HG03558 (cell line): ENCODE measurements around the gene FAM25G.
"Not testable (repeated sequence)": the region's sequence is repeated elsewhere in the genome, so short reads cannot be mapped to it uniquely, and the experiment has no call there.

Experiments
- ATAC-seq: cut with Tn5 transposase; IDR thresholded peaks from one replicate; pipeline ENCODE4 v1.9.1; 2021; ENCODE audit warnings: moderate number of reproducible peaks; ENCODE audit not compliant: unreplicated experiment; ENCODE audit errors: extremely low read depth

The FAM25G gene

DNA sequence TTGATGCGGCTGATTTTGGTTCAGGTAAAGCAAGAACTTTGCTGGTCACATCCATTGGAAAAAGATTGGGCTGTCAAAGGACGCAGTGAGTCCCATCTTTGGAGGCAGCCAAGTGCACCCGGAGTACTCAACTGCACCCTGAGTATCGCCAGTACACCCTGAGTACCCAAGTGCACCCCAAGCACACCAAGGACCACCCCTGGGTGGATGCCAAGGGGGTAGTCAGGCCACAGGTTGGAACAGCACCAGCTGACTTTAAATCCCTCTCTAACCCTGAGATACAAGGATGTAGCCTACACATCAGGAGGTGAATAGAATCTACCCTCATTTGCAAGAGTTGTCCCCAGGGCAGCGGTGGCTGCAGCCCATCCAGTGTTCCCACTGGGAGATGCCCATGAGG lies 24.0 kb downstream of the FAM25G start:
- not testable (repeated sequence) for ATAC-seq

DNA sequence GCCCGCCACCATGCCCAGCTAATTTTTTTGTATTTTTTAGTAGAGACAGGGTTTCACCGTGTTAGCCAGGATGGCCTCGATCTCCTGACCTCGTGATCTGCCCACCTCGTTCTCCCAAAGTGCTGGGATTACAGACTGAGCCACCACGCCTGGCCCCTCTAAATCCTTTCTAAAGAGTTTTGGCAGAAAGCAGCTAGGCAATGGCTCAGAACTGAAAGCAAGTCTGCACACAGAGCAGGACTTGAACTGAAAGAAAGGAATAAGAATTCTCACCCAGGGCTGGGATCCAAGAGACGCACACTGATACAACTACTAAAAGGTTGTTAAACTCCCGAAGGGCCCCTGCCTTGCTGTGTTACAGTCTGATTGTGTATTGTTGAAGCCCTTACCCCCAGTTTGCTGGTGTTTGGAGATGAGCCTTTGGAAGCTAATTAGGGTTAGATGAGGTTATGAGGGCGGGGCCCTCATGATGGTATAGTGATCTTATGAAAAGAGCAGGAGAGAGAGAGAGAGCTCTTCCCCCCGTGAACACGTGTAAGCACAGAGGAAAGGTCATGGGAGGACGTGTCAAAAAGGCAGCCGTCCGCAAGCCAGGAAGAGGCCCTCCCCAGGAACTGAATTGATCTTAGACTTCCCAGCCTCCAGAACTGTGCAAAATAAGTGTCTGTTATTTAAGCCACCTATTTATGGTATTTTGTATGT lies 26.1 kb downstream of the FAM25G start:
- ATAC-seq: not testable (repeated sequence)

DNA sequence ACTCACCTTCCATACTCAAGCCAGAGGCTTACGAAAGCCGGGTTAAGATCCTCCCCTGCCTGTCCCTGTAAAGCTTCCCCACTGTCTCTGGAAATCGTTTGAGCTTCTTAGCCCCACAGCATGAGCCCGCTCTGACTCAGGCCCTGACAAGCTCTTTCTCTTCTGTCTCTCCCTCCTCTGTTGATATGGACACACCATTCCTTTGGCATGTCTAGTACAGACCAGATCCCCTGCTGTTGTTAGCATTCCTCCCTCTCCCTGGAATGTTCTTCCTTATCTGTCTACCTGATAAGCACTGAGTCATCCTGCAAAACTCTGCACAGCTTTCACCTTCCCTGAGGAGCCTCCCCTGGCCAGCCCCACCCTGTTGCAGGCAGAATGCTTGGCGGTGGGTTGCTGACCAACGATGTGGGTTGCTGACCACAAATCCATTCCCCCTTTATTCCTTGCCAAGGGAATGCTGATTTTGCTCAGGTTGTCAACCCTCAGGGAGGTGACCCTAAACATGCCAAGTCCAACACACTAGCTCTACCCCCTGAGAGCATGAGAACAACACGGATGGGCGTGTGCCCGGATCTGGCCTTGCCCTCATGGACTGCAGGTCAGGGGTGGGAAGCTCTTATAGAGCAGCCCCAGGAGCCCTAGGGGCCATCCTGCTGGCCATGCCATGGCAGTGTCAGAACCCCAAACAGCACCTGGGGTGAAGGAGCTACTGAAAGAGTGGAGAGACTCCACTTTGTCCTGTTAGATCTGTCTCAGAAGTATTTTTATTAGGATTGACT lies 28.7 kb downstream of the FAM25G start:
- not testable (repeated sequence) for ATAC-seq

DNA sequence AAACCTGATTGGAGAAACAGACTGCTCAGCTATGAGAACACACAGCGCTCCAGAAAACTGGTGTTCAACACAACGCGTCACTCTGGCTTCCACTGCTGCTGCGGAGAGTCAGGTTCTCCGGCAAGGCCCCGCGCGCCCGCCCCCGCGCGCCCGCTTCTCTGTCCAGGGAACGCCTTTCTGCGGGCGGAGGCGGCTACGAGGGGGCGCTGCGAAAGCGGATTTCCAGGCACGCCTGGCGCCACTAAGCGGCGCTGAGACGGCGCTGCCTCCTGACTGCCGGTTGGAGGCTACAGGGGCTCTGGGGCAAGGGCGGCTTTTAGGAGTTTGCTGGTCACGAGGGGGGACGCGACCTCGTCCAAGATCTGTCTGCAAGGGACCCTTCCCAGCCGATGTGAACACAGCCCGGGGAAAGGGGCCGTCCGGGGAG lies 30.2 kb downstream of the FAM25G start:
- not testable (repeated sequence) for ATAC-seq

DNA sequence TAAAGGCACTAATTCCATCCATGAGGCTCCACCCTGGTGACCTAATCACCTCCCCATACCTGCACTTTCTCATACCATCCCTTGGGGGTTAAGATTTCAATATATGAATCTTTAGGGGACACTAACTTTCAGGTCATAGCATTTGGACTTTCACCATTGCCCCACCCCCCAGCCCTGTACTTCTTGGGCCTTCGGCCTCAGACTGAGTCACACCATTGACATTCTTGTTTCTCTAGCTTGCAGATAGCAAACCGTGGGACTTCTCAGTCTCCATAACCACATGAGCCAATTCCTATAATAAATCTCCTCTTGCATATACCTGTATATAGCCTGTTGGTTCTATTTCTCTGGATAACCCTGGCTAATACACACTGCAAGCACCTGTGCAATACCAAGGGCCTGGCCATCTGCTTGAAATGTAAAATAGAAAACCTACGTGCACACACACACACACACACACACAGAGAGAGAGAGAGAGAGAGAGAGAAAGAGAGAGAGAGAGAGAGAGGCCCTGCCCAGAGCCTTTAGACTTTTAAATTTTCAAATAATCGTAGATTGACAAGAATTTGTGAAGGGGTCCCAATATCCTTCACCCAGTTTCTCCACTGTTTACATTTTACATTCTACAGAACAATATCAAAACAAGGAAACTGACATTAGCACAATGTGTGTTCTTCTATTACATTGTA lies 32.9 kb downstream of the FAM25G start:
- ATAC-seq: no peak

DNA sequence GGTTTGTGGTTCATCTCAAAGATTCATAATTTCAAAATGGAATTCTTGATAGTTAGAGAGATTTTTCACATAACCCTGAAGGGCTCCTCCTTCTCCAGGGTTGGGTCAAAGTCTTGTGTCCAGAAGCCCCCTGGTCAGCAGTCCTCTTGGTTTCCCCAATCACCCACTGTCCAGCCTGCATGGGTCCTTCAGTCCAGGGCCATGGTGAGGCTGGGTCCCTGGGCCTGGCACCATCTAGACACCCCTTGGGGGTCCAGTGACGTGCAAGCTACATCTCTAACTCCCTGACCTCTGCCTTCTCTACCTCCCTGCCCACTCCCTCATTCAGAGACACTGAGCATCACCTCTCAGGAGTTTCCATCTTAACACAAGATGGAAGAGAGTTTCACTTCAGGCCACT lies 33.7 kb downstream of the FAM25G start:
- no peak for ATAC-seq

DNA sequence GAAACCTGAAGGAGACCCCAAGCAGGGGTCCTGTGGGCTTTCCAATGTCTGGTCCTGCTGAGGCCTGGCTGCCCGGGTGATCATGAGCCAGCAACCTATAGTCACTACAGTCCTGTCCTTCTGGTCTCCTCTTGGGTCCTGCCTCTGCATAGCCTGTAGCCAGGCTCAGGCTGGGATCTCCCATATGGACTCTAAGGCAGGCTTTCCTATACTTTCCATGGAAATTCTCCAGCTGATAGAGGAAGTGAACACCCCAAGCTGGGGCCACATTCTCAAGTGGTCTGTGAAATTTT lies 34.0 kb downstream of the FAM25G start:
- ATAC-seq: no peak

DNA sequence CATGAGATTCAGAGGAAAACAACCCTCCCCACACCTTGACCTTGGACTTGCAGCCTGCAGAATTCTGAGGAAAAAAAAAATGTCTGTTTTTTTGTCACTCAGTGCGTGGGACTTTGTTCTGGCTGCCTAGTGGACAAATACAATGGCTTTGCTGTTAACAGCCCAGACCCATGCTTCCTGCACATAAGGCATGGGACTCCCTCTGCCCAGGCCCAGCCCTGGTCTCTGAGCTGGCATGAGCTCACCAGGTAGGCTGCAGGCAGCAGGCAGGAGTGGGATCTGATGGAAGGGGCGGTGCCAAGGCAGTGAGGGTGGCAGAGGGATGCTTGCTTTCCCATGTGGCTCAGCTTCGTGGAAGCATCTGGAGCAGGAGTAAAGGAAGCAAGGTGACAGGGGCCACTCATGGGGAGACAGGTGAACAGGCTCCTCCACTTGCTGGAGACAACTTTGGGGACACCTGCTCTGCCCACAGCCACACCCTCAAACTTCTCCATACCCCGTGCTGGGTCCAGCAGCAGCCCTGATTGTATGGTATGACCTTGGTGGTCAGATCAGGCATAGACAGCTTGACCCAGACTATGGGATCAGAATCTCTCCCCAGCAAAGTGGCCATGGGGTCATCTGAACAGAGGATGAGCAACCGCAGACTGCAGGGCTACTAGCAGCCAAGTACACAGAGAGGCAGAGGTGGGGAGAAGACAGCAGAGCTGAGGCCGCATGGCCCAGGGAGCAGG lies 34.5 kb downstream of the FAM25G start:
- no peak for ATAC-seq

DNA sequence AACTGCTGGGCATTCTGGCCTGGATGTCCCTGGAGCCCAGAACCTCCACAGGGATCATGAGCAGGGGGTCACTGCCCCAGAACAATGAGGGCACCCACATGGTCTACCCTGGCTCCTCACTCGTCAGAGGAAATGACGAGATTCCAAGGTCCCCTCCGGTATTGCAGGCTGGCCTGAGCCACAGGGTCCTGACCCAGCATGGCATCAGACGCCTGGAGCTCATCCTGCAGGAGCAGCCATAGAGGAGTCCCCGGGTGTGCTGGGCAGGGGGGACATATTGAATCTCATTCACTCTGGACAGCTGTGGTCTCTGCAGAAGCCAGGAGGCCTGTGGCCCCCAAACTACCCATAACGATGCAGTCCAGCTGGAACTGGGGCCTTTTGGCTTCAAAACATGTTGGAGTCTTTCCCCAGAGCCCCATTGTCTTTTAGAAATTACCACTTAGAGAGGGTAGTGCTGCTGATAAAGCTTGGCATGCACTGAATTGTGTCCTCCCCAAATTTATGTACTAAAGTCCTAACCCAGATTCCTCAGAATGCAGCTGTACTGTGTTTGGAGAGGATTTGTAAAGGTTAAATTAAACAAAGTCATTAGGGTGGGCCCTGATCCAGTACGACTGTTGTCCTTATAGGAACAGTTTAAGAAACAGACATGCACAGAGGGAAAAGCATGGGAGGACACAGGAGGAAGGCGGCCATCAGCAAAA lies 35.3 kb downstream of the FAM25G start:
- no peak for ATAC-seq

DNA sequence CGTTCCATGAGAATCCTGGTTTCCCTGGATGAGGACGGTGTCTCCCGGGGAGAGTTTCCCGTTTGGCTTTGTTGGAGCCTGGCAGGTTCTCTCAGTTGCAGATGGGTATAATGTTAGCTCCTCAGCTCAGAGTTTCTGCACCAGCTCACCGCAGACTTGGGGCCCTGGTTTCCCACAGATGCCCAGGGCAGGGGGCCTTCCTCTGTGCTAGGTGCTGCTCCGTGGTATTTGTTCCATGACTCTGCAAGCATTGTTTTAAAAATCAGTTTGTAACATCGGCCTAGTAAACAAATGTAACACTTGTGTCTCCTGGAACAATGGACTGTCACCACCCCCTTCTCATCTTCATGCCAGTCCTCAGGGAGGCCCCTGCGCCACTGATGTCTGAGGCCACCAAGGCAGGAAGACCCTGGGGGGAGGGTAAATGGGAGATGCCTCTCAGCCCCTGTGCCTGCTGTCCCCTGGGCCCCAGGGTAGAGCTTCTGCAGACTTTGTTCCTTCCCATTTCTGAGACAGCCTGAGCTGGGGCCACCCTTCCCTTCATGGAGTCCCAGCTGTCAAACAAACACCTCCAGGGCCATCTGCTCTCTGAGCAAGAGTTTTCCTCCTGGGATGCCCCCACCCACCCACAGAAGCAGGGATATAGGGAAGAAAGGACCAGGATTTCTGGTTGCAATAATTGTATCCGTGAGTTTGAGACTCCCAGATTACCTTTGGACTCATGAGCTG lies 36.0 kb downstream of the FAM25G start:
- ATAC-seq: not testable (repeated sequence)

DNA sequence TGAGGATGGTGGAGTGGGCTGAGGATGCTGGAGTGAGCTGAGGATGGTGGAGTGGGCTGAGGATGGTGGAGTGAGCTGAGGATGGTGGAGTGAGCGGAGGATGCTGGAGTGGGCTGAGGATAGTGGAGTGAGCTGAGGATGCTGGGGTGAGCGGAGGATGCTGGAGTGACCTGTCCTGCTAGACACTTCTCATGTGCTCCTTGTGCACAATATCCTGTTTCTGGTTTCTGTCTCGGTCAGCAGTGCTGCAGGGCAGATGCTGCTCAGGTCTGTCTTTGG lies 36.8 kb downstream of the FAM25G start:
- ATAC-seq: no peak

DNA sequence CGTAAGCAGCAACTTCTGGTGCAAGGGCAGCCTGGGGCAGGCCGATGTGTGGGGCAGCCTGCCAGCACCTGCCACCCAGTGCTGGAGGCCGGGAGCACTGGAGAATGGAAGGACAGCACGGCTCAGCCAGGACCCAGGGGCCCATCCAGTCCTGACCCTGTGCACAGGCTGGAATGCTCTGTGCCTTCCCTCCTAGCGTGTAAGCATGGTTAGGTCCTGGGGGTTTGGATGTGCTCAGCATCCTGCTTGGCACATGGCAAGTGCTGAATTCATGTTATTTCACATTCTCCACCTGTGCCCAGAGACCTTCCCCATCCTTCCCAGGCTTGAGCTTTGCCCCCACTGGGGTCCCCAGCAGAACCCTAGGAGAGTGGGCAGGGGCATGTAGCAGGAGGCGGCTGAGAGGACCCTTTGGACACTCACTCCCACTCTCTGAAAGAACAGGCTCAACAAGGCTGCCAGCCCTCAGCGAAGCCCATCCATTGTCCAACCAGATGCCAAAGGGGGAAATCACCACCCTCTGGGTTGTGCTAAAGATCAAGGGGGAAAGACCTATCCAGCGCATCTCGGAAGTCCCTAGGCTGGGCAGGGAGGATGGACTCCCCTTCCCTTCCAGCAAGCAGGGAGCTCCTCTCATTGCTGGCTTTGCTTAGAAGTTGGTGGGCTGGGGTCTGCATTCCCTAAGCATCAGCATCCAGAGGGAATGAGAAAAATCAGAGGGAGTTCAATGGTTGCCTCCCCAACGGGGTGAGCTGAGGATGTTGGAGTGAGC lies 37.3 kb downstream of the FAM25G start:
- ATAC-seq: no peak

DNA sequence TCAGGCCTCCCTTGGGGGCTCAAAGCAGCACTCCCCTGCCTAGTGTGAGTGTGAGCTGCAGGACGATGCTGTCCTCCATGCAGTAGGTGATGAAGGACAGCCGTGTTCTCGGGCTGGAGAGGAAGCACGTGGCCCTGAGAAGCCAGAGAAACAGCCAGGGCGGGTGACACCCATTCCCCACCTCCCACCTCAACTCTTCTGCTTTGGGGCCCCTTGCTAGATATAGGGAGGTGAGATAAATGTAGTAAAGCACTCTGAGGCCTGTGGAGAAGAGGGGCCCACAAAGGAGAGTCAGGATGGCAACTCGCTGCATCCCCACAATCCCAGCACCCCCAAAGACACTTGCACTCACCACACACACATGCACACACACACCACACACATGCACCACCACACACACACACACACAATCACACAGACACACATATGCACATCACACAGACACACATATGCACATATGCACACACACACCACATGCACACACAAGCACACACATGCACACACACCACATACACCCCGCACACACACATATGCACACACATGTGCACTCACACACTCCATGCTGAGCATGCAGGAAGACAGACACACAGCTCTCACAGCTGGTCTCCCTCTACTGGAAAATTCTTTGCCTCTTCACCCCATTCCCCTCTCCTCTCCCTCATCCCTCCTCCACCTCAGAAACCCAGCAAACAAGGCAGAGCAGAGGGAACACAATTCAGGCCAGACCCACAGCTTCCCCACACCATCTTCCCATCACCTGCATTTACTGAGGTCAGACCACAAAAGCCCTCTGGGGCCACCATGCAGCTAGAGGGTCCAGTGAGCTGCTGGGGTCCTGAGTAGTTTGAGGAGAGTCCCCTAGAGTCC lies 38.1 kb downstream of the FAM25G start:
- no peak for ATAC-seq

DNA sequence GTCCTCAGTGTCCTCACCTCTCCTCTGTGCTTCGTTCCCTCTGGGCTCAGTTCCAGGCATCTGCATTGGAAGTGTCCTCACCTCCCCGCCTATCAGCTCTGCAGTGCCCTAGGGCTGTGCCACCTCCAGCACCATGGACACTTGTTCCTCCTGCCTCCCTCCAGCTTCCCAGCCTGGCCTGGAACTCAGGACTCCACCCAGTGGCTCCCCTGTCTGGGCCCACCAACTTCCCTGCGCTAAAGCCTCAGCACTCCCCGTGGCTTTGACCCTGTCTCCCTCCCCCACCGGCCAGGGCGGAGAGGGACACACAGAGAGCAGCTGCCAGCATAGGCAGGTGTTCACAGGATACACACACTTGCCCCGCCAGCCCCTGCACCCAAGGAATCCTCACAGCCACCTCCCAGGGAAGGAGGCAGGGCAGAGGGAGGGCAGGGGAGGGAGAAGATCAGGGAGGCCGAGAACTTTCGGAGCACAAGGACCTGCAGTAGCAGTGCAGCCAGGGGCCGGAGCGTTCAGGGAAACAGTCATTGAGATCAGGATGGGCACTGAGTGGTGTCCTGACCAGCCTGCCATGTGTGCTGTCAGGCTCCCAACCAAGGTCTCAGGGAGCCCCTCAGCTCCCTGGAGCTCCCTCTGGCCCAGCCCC lies 38.9 kb downstream of the FAM25G start:
- no peak for ATAC-seq

DNA sequence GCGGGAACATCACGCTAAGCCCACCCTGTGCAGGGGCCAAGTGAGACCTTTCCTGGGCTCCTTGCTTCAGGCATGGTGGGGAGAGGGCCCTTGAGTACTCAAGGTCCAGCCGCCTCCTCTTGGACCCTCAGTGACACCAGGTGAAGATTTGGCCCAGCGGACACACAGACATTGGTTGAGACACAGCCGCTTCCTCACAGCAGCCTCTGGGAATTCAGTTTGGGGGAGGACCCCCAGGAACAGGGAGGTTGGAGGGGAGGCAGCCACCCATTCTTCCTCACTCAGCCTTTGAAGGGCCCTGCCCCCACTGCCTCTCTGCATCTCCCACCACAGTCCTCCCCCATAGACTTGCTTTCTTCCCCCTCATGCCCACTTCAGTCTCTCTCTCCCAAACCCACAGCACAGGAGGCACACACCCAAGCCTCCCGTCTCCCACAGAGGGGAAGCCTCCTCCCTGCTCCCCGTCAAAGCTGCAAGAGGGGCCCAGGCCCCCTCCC lies 39.5 kb downstream of the FAM25G start:
- ATAC-seq: no peak

DNA sequence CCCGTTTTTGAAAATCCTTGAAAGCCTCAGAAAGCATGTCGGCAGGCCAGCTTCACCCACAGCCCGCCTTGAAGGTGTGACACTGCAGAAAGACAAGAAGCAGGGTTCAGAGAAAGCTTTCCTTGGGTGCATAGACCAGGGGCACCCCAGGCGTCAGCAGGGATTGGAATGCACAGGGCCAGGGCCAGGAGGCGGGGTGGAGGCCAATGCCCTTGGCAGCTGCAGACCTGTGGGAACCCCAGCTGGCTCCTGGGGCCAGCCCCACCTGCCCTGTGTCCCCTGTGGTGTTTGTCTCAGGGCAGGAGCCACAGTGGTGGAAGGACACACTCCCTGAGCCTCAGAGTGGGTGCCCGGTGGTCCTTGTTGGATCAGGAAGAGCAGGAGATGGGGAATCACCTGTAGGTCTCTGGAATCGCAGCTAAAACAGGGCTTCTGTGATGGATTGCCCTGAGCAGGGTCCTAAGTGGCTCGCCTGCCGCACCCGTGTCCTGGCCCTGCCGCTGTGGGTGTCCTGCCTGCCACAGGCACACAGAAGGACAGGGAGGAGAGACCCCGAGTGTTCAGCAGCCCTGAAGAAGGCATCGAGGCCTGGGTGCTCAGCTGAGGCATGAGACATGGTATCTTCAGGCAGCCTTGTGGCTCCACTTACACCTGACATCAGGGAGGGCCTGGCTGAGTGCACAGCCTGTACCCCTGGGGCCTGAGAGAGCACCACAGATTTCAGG lies 40.1 kb downstream of the FAM25G start:
- no peak for ATAC-seq

DNA sequence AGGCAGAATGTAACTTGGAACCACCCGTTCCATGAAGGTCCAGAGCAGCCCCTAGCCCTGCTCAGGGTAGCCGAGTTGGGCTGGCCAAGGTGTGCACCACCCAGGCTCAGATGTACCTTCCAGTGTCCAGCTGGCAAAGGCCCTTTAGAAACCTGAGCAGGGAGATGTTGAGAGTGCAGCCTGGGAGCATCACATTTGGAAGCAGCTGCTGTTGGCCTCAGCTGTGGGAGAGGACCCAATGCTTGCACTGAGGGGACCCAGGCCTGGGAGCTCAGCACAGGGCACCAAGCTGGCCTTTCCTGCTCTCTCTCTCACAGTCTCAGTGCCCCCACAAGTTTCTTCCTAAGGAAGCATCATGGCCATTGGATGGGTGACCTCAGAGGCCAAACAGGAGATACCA lies 41.1 kb downstream of the FAM25G start:
- ATAC-seq: no peak
